Mucosa of rectum (tissue), 2 donors: Measurements from ENCODE around the gene TXNDC2.
"Not testable (repeated sequence)": the region's sequence is repeated elsewhere in the genome, so short reads cannot be mapped to it uniquely, and the experiment has no call there.

Experiments used
- H3K27ac ChIP-seq, 2 donors: one replicate each; pipeline ENCODE4 v1.7.0; 2013; ENCODE audit warnings: inconsistent platforms in 2 of 2, low read depth in 2 of 2, low read length in 2 of 2
- H3K27me3 ChIP-seq, 2 donors: one replicate each; pipeline ENCODE4 v1.7.0; 2013; ENCODE audit warnings: low read length in 2 of 2; ENCODE audit not compliant: control insufficient read depth in 2 of 2, insufficient read depth in 2 of 2
- H3K36me3 ChIP-seq, 2 donors: one replicate each; pipeline ENCODE4 v1.7.0; 2013; ENCODE audit warnings: low read length in 2 of 2; ENCODE audit not compliant: control insufficient read depth in 2 of 2, insufficient read depth in 2 of 2
- H3K4me1 ChIP-seq, 2 donors: one replicate each; pipeline ENCODE4 v1.7.0; 2013; ENCODE audit warnings: low read length in 2 of 2, mild to moderate bottlenecking in 1 of 2; ENCODE audit not compliant: control insufficient read depth in 2 of 2, insufficient read depth in 2 of 2
- H3K4me3 ChIP-seq, 2 donors: one replicate each; pipeline ENCODE4 v1.7.0; 2013; ENCODE audit warnings: low read length in 2 of 2
- H3K9ac ChIP-seq, 2 donors: one replicate each; pipeline ENCODE4 v1.7.0; 2013; ENCODE audit warnings: low read length in 2 of 2, low read depth in 1 of 2, mild to moderate bottlenecking in 1 of 2
- H3K9me3 ChIP-seq, 2 donors: one replicate each; pipeline ENCODE4 v1.7.0; 2013; ENCODE audit warnings: low read length in 2 of 2; ENCODE audit not compliant: control insufficient read depth in 2 of 2
- donor health status: healthy.
- donor health status: Normal muscosa, but diverticular disease.

TXNDC2 gene

GRCh38 chr18:9878783-9879242 lies 7.0 kb upstream of the TXNDC2 start:
- Histone ChIP-seq H3K27ac (no peak overlapping the region), H3K4me3 (no peak overlapping the region), H3K4me1 (no peaks in the 10 kb centered on the region), H3K9ac (no peak overlapping the region), H3K27me3 (no peaks in the 10 kb centered on the region), H3K9me3 (no peaks in the 10 kb centered on the region), H3K36me3 (no peaks in the 10 kb centered on the region)

- H3K27ac ChIP-seq: no peak overlapping the region
- no peaks in the 10 kb centered on the region for H3K9me3 ChIP-seq
Measured at GRCh38 chr18:9884090-9884489, 1.7 kb upstream of the TXNDC2 start.

GRCh38 chr18:9884532-9885140 lies 1.1 kb upstream of the TXNDC2 start:
- no peak overlapping the region for H3K27ac ChIP-seq
- H3K9me3 ChIP-seq: no peaks in the 10 kb centered on the region
- no peaks in the 10 kb centered on the region for H3K27me3 ChIP-seq
- no peak overlapping the region for H3K4me3 ChIP-seq
- H3K4me1 ChIP-seq: no peaks in the 10 kb centered on the region
- H3K9ac ChIP-seq: no peak overlapping the region
- H3K36me3 ChIP-seq: no peaks in the 10 kb centered on the region

More at GRCh38 chr18:9884090-9884489, 1.7 kb upstream of the TXNDC2 start:
- Histone ChIP-seq H3K27me3 (no peaks in the 10 kb centered on the region), H3K4me3 (no peak overlapping the region), H3K36me3 (no peaks in the 10 kb centered on the region), H3K9ac (no peak overlapping the region), H3K4me1 (no peaks in the 10 kb centered on the region)

- H3K9me3 ChIP-seq: no peaks in the 10 kb centered on the region
- no peak overlapping the region for H3K27ac ChIP-seq
- no peak overlapping the region for H3K4me3 ChIP-seq
- no peaks in the 10 kb centered on the region for H3K36me3 ChIP-seq
- H3K27me3 ChIP-seq: no peaks in the 10 kb centered on the region
- H3K9ac ChIP-seq: no peak overlapping the region
- no peaks in the 10 kb centered on the region for H3K4me1 ChIP-seq
Measured at GRCh38 chr18:9886005-9886348, 204 bp downstream of the TXNDC2 start.

- no peaks in the 10 kb centered on the region for H3K4me1 ChIP-seq
- no peak overlapping the region for H3K27ac ChIP-seq
- H3K4me3 ChIP-seq: no peak overlapping the region
- no peaks in the 10 kb centered on the region for H3K9me3 ChIP-seq
- no peaks in the 10 kb centered on the region for H3K36me3 ChIP-seq
- H3K9ac ChIP-seq: no peak overlapping the region
- no peaks in the 10 kb centered on the region for H3K27me3 ChIP-seq
Measured at GRCh38 chr18:9887992-9888391, 2.2 kb downstream of the TXNDC2 start.

- Histone ChIP-seq H3K27me3 (no peaks in the 10 kb centered on the region), H3K9ac (no peak overlapping the region), H3K9me3 (no peaks in the 10 kb centered on the region), H3K27ac (no peak overlapping the region), H3K36me3 (no peaks in the 10 kb centered on the region), H3K4me3 (no peak overlapping the region), H3K4me1 (no peaks in the 10 kb centered on the region)
Measured at GRCh38 chr18:9890196-9890595, 4.4 kb downstream of the TXNDC2 start.

- H3K36me3 ChIP-seq: no peaks in the 10 kb centered on the region
- H3K9ac ChIP-seq: no peak overlapping the region
- H3K9me3 ChIP-seq: no peaks in the 10 kb centered on the region
- no peak overlapping the region for H3K4me3 ChIP-seq
- H3K4me1 ChIP-seq: no peaks in the 10 kb centered on the region
- H3K27ac ChIP-seq: no peak overlapping the region
- H3K27me3 ChIP-seq: no peaks in the 10 kb centered on the region
Measured at GRCh38 chr18:9890957-9891356, 5.2 kb downstream of the TXNDC2 start.

- H3K27me3 ChIP-seq, H3K27ac ChIP-seq, H3K4me1 ChIP-seq, H3K9me3 ChIP-seq, H3K4me3 ChIP-seq, H3K36me3 ChIP-seq, H3K9ac ChIP-seq: not testable (repeated sequence)
Measured at GRCh38 chr18:9891515-9891914, 5.7 kb downstream of the TXNDC2 start.

GRCh38 chr18:9894454-9895068 lies 8.8 kb downstream of the TXNDC2 start:
- Histone ChIP-seq H3K9ac (no peak overlapping the region), H3K4me1 (peaks cover 0 to 5% of the 10 kb centered on the region in 2 donors), H3K4me3 (no peak overlapping the region), H3K27ac (no peak overlapping the region), H3K9me3 (no peaks in the 10 kb centered on the region), H3K36me3 (no peaks in the 10 kb centered on the region), H3K27me3 (no peaks in the 10 kb centered on the region)

- no peaks in the 10 kb centered on the region for H3K9me3 ChIP-seq
- H3K36me3 ChIP-seq: no peaks in the 10 kb centered on the region
- H3K4me3 ChIP-seq: no peak overlapping the region
- H3K4me1 ChIP-seq: peaks cover 0 to 5% of the 10 kb centered on the region in 2 donors
- H3K9ac ChIP-seq: no peak overlapping the region
- H3K27ac ChIP-seq: no peak overlapping the region
- H3K27me3 ChIP-seq: no peaks in the 10 kb centered on the region
Measured at GRCh38 chr18:9897129-9897528, 11.4 kb downstream of the TXNDC2 start.
